ENCODE data around the gene FAM240A. TPM values are rescaled to one million over a fixed set of nuclear protein-coding genes. Genes with fewer than 3 reads are reported as not detected.

The FAM240A gene
- total and polyA plus RNA-seq, 4 donors = not detected

GRCh38 chr3:46580675-46581074 is 31.6 kb upstream of the FAM240A start:
- no peaks in the 10 kb centered on the region for H3K9me3 ChIP-seq (ENCODE audit: control insufficient read depth in 4 of 4, low read length in 3 of 4)
- TF ChIP-seq, protein P1, sequence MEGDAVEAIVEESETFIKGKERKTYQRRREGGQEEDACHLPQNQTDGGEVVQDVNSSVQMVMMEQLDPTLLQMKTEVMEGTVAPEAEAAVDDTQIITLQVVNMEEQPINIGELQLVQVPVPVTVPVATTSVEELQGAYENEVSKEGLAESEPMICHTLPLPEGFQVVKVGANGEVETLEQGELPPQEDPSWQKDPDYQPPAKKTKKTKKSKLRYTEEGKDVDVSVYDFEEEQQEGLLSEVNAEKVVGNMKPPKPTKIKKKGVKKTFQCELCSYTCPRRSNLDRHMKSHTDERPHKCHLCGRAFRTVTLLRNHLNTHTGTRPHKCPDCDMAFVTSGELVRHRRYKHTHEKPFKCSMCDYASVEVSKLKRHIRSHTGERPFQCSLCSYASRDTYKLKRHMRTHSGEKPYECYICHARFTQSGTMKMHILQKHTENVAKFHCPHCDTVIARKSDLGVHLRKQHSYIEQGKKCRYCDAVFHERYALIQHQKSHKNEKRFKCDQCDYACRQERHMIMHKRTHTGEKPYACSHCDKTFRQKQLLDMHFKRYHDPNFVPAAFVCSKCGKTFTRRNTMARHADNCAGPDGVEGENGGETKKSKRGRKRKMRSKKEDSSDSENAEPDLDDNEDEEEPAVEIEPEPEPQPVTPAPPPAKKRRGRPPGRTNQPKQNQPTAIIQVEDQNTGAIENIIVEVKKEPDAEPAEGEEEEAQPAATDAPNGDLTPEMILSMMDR (IDR thresholded peaks at IDR 0.05; ENCODE audit: low read depth, low read length, missing input control) = no peak
- no peak for TF ChIP-seq NR2F2 (IDR thresholded peaks at IDR 0.05)
- no peak for TF ChIP-seq RXRA (IDR thresholded peaks at IDR 0.05)
- WGBS = 96% methylated on average over 1 of the region's 1 CpG
- no peak overlapping the region for H3K27ac ChIP-seq (ENCODE audit: low read depth in 1 of 2, low read length in 2 of 2)
- no peak overlapping the region for H3K9ac ChIP-seq (ENCODE audit: low read depth in 1 of 2, low read length in 2 of 2)
- no peaks in the 10 kb centered on the region for H3K27me3 ChIP-seq (ENCODE audit: control insufficient read depth in 4 of 4, insufficient read depth in 4 of 4, low read length in 3 of 4)
- H3K4me3 ChIP-seq (ENCODE audit: low read depth in 1 of 3, low read length in 3 of 3) = no peak overlapping the region
- H3K4me1 ChIP-seq (ENCODE audit: control insufficient read depth in 4 of 4, insufficient read depth in 4 of 4, low read length in 3 of 4) = peaks cover 6 to 37% (median 27%) of the 10 kb centered on the region in 4 donors
- no peaks in the 10 kb centered on the region for H3K36me3 ChIP-seq (ENCODE audit: control insufficient read depth in 4 of 4, insufficient read depth in 3 of 4, low read depth in 1 of 4, low read length in 3 of 4)
- no peak for DNase-seq (ENCODE audit: low spot score)

DNA sequence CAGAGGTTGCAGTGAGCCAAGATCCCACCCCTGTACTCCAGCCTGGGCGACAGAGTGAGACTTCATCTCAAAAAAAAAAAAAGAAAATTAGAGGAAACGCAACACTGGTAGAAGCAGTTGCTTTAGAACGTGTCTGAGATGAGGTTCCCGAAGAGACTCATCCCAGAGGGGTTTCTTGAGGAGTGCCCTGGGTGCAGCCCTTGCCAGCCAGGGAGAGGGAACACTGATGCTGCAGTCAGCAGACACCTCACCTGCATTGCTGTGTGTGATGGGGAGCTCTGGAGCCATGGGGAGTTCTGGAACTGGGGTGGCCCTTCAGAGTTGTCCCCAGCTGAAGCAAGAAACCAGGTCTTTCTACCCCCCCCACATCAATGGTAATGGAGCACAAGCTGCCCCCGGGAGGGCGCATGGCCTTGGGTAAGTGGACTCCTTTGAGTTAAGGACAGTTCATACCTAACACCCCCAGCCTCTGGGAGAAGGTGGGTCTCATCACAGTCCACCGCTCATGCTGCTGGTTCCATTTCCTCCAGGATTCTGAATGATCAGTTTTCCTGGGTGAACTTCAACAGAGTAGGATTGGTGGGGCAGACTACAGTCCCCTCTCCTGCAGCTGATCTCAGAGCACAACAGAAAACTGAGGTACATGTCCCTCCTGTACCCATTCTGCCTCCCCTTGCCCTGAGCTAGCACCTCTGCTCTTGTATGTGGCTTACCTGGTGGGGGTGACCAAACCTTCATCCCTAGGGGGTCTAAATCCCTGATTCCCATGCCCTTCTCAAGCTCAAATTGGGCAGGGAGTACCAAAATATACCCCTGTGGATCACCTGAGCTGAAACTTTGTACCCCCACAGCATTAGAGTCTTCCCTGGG is 27.5 kb upstream of the FAM240A start:
- H3K27me3 ChIP-seq (ENCODE audit: control insufficient read depth in 4 of 4, insufficient read depth in 4 of 4, low read length in 3 of 4) = no peaks in the 10 kb centered on the region
- WGBS = 91% methylated on average over 7 of the region's 7 CpGs
- H3K9me3 ChIP-seq (ENCODE audit: control insufficient read depth in 4 of 4, low read length in 3 of 4) = no peaks in the 10 kb centered on the region
- no peak overlapping the region for H3K4me3 ChIP-seq (ENCODE audit: low read depth in 1 of 3, low read length in 3 of 3)
- H3K9ac ChIP-seq (ENCODE audit: low read depth in 1 of 2, low read length in 2 of 2) = no peak overlapping the region
- no peak for DNase-seq (ENCODE audit: low spot score)
- no peaks in the 10 kb centered on the region for H3K36me3 ChIP-seq (ENCODE audit: control insufficient read depth in 4 of 4, insufficient read depth in 3 of 4, low read depth in 1 of 4, low read length in 3 of 4)
- no peak for TF ChIP-seq FOXA2 (IDR thresholded peaks at IDR 0.05)
- H3K4me1 ChIP-seq (ENCODE audit: control insufficient read depth in 4 of 4, insufficient read depth in 4 of 4, low read length in 3 of 4) = peaks cover 10 to 42% (median 31%) of the 10 kb centered on the region in 4 donors
- H3K27ac ChIP-seq (ENCODE audit: low read depth in 1 of 2, low read length in 2 of 2) = peak overlapping the region; percentile 76 to 90

GRCh38 chr3:46585799-46586693 is 26.3 kb upstream of the FAM240A start:
- H3K9me3 ChIP-seq (ENCODE audit: control insufficient read depth in 4 of 4, low read length in 3 of 4) = no peaks in the 10 kb centered on the region
- no peak for DNase-seq (ENCODE audit: low spot score)
- H3K27ac ChIP-seq (ENCODE audit: low read depth in 1 of 2, low read length in 2 of 2) = peak overlapping the region; percentile 76 to 90
- TF ChIP-seq ATF3 (IDR thresholded peaks at IDR 0.05) = peak; percentile 64
- no peak for TF ChIP-seq TAF1 (conservative IDR thresholded peaks at IDR 0.05)
- no peak for TF ChIP-seq GABPA (IDR thresholded peaks at IDR 0.05 in 1 of 2, conservative IDR thresholded peaks at IDR 0.05 in 1 of 2)
- TF ChIP-seq, protein P1 (IDR thresholded peaks at IDR 0.05; ENCODE audit: low read depth, low read length, missing input control) = no peak
- TF ChIP-seq JUND (IDR thresholded peaks at IDR 0.05) = peak; percentile 61 to 64
- TF ChIP-seq, protein P2, sequence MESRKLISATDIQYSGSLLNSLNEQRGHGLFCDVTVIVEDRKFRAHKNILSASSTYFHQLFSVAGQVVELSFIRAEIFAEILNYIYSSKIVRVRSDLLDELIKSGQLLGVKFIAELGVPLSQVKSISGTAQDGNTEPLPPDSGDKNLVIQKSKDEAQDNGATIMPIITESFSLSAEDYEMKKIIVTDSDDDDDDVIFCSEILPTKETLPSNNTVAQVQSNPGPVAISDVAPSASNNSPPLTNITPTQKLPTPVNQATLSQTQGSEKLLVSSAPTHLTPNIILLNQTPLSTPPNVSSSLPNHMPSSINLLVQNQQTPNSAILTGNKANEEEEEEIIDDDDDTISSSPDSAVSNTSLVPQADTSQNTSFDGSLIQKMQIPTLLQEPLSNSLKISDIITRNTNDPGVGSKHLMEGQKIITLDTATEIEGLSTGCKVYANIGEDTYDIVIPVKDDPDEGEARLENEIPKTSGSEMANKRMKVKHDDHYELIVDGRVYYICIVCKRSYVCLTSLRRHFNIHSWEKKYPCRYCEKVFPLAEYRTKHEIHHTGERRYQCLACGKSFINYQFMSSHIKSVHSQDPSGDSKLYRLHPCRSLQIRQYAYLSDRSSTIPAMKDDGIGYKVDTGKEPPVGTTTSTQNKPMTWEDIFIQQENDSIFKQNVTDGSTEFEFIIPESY (IDR thresholded peaks at IDR 0.05) = no peak
- peak; percentile 73 for TF ChIP-seq FOXA1 (IDR thresholded peaks at IDR 0.05)
- TF ChIP-seq EGR1 (IDR thresholded peaks at IDR 0.05; ENCODE audit: low read depth in 2 of 2) = no peak
- TF ChIP-seq, protein P3, sequence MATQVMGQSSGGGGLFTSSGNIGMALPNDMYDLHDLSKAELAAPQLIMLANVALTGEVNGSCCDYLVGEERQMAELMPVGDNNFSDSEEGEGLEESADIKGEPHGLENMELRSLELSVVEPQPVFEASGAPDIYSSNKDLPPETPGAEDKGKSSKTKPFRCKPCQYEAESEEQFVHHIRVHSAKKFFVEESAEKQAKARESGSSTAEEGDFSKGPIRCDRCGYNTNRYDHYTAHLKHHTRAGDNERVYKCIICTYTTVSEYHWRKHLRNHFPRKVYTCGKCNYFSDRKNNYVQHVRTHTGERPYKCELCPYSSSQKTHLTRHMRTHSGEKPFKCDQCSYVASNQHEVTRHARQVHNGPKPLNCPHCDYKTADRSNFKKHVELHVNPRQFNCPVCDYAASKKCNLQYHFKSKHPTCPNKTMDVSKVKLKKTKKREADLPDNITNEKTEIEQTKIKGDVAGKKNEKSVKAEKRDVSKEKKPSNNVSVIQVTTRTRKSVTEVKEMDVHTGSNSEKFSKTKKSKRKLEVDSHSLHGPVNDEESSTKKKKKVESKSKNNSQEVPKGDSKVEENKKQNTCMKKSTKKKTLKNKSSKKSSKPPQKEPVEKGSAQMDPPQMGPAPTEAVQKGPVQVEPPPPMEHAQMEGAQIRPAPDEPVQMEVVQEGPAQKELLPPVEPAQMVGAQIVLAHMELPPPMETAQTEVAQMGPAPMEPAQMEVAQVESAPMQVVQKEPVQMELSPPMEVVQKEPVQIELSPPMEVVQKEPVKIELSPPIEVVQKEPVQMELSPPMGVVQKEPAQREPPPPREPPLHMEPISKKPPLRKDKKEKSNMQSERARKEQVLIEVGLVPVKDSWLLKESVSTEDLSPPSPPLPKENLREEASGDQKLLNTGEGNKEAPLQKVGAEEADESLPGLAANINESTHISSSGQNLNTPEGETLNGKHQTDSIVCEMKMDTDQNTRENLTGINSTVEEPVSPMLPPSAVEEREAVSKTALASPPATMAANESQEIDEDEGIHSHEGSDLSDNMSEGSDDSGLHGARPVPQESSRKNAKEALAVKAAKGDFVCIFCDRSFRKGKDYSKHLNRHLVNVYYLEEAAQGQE (IDR thresholded peaks at IDR 0.05) = peak; percentile 55
- TF ChIP-seq RAD21 (IDR thresholded peaks at IDR 0.05) = peak; percentile 29 to 39
- peak; percentile 49 to 59 for TF ChIP-seq HNF4A (conservative IDR thresholded peaks at IDR 0.05)

More at GRCh38 chr3:46585799-46586693, 26.3 kb upstream of the FAM240A start:
- whole genome bisulfite sequencing = 36% methylated on average over 5 of the region's 5 CpGs
- H3K4me3 ChIP-seq (ENCODE audit: low read depth in 1 of 3, low read length in 3 of 3) = no peak overlapping the region
- peaks cover 10 to 42% (median 31%) of the 10 kb centered on the region in 4 donors for H3K4me1 ChIP-seq (ENCODE audit: control insufficient read depth in 4 of 4, insufficient read depth in 4 of 4, low read length in 3 of 4)
- no peaks in the 10 kb centered on the region for H3K27me3 ChIP-seq (ENCODE audit: control insufficient read depth in 4 of 4, insufficient read depth in 4 of 4, low read length in 3 of 4)
- no peak overlapping the region for H3K9ac ChIP-seq (ENCODE audit: low read depth in 1 of 2, low read length in 2 of 2)
- H3K36me3 ChIP-seq (ENCODE audit: control insufficient read depth in 4 of 4, insufficient read depth in 3 of 4, low read depth in 1 of 4, low read length in 3 of 4) = no peaks in the 10 kb centered on the region
